RWPE2 (cell line): ENCODE measurements around the gene PDE7B.

ENCODE experiments used
- ATAC-seq: fragments of 200-7000 bp; cut with Tn5 transposase; 3 replicates; pipeline ENCODE4 v1.9.1; 2021; ENCODE audit warnings: low read depth
- DNase-seq: peaks from one replicate; pipeline ENCODE4 v3.0.0-alpha.2; 2020; ENCODE audit warnings: low spot score
- H3K27ac ChIP-seq: fragments of 450-650 bp; 2 replicates; pipeline ENCODE4 v1.5.1; 2017; ENCODE audit warnings: mild to moderate bottlenecking; ENCODE audit not compliant: poor library complexity, severe bottlenecking
- H3K27me3 ChIP-seq: fragments of 250-450 bp; sonication (Bioruptor Pico); 2 replicates; pipeline ENCODE4 v1.5.1; 2021; ENCODE audit warnings: mild to moderate bottlenecking, moderate library complexity; ENCODE audit not compliant: insufficient read depth, poor library complexity, severe bottlenecking
- H3K36me3 ChIP-seq: fragments of 250-450 bp; sonication (Bioruptor Pico); 2 replicates; pipeline ENCODE4 v1.5.1; 2020; ENCODE audit warnings: low read depth, mild to moderate bottlenecking, moderate library complexity
- H3K4me1 ChIP-seq: fragments of 250-450 bp; sonication (Bioruptor Pico); 2 replicates; pipeline ENCODE4 v1.5.1; 2021; ENCODE audit warnings: mild to moderate bottlenecking, moderate library complexity; ENCODE audit not compliant: insufficient read depth, poor library complexity, severe bottlenecking
- H3K4me3 ChIP-seq: fragments of 250-450 bp; sonication (Bioruptor Pico); 2 replicates; pipeline ENCODE4 v1.5.1; 2021; ENCODE audit warnings: mild to moderate bottlenecking, moderate library complexity; ENCODE audit not compliant: severe bottlenecking
- H3K9me3 ChIP-seq: fragments of 250-450 bp; sonication (Bioruptor Pico); 2 replicates; pipeline ENCODE4 v1.5.1; 2021; ENCODE audit warnings: mild to moderate bottlenecking, moderate library complexity; ENCODE audit not compliant: severe bottlenecking
- TF ChIP-seq, protein P1 (sequence below): fragments of 450-650 bp; IDR thresholded peaks from one replicate; pipeline ENCODE4 v1.5.1; 2017; ENCODE audit warnings: mild to moderate bottlenecking, moderate library complexity; ENCODE audit not compliant: poor library complexity, severe bottlenecking

The PDE7B gene

DNA sequence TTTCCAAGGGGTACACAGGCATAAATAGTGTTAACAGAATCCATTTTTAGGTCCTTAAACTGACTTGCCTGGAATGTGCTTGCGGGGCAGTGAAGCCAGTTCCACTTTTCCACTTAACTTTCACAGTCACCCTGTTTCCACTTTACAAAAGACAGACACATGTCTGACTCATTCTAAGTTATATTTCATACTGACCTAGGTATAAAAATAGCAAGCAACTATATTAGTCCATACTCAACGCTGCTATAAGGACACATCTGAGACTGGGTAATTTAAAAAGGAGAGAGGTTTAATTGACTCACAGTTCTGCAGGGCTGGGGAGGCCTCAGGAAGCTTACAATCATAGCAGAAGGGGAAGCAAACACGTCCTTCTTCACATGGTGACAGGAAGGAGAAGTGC lies 310.4 kb downstream of the PDE7B start:
- Histone ChIP-seq H3K27me3 (no peaks in the 10 kb centered on the region), H3K9me3 (no peaks in the 10 kb centered on the region), H3K36me3 (no peaks in the 10 kb centered on the region), H3K4me3 (no peak overlapping the region), H3K4me1 (no peaks in the 10 kb centered on the region), H3K27ac (no peak overlapping the region)
- DNase-seq, result no peak
- ATAC-seq, result no peak
- TF ChIP-seq, protein P1, sequence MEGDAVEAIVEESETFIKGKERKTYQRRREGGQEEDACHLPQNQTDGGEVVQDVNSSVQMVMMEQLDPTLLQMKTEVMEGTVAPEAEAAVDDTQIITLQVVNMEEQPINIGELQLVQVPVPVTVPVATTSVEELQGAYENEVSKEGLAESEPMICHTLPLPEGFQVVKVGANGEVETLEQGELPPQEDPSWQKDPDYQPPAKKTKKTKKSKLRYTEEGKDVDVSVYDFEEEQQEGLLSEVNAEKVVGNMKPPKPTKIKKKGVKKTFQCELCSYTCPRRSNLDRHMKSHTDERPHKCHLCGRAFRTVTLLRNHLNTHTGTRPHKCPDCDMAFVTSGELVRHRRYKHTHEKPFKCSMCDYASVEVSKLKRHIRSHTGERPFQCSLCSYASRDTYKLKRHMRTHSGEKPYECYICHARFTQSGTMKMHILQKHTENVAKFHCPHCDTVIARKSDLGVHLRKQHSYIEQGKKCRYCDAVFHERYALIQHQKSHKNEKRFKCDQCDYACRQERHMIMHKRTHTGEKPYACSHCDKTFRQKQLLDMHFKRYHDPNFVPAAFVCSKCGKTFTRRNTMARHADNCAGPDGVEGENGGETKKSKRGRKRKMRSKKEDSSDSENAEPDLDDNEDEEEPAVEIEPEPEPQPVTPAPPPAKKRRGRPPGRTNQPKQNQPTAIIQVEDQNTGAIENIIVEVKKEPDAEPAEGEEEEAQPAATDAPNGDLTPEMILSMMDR, result no peak

DNA sequence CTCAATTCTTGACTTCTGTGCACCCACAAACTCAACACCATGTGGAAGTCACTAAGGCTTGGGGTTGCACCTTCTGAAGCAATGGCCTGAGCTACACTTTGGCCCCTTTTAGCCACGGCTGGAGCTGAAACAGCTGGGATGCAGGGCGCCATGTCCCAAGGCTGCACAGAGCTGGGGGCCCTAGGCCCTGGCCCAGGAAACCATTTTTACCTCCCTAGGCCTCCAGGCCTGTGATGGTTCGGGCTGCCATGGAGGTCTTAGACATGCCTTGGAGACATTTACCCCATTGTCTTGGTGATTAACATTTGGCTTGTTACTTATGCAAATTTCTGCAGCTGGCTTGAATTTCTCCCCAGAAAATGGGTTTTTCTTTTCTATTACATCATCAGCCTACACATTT lies 311.8 kb downstream of the PDE7B start:
- H3K9me3 ChIP-seq, result no peaks in the 10 kb centered on the region
- no peak overlapping the region for H3K27ac ChIP-seq
- H3K27me3 ChIP-seq, result no peaks in the 10 kb centered on the region
- no peaks in the 10 kb centered on the region for H3K36me3 ChIP-seq
- TF ChIP-seq, protein P1, result no peak
- DNase-seq (no peak), ATAC-seq (no peak)
- no peak overlapping the region for H3K4me3 ChIP-seq
- no peaks in the 10 kb centered on the region for H3K4me1 ChIP-seq

DNA sequence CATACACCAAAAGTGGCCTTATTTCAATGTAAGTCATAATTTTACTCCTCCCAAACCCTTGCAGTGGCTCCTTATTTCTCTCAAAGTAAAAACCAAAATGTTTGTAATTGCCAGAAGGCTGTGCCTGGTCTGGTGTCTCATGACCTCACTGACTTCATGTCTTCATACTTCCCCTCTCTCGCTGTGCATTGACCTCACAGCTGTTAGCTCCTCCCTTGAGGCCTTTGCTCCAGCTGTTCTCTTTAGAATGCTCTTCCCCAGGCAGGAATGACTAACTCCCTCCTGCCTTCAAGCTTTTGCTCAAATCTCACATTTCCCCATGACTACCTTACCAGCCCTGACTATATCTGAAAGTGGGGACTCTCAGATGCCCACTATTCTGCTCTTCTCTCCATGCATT lies 315.3 kb downstream of the PDE7B start:
- H3K4me1 ChIP-seq, result no peaks in the 10 kb centered on the region
- H3K27me3 ChIP-seq, result no peaks in the 10 kb centered on the region
- H3K9me3 ChIP-seq, result no peaks in the 10 kb centered on the region
- ATAC-seq, result no peak
- no peak for DNase-seq
- H3K36me3 ChIP-seq, result no peaks in the 10 kb centered on the region
- no peak overlapping the region for H3K27ac ChIP-seq
- TF ChIP-seq, protein P1, result no peak
- H3K4me3 ChIP-seq, result no peak overlapping the region

DNA sequence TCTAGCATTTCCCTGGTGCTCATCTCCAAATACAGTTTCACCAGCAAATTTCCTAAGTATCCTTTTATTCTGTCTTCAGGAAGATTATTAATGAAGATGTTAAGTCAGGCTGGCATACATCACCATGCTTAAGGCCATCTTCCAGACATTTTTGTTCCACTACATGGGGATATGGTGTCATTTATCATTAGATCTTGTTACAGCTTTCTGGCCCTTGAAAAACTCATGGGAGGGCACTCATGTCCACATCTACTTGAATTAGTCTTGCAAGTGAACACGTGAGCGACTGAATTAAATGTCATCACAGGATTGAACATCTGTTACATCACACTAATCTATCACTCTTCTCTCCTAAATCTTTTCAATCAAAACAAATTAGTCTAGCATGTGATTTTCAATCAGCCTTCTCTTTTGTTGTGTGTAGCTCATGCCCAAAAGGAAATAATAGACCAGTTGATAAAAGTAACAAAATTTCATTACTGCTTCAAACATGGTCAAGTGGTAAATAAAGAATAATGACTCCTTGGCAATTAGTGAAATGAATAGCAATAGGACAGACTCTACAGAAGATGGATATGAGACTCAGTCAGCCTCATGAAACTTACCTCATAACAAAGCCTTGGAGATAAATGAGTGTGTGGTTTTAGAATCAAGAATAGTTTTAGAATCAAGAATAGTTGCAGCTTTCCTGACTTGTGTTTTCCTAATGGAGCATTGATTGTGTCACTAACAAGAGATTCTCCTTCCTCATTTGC lies 318.1 kb downstream of the PDE7B start:
- DNase-seq (no peak), ATAC-seq (no peak)
- H3K4me3 ChIP-seq, result no peak overlapping the region
- H3K36me3 ChIP-seq, result no peaks in the 10 kb centered on the region
- H3K27ac ChIP-seq, result no peak overlapping the region
- H3K9me3 ChIP-seq, result no peaks in the 10 kb centered on the region
- TF ChIP-seq, protein P1, result no peak
- no peaks in the 10 kb centered on the region for H3K27me3 ChIP-seq
- no peaks in the 10 kb centered on the region for H3K4me1 ChIP-seq

DNA sequence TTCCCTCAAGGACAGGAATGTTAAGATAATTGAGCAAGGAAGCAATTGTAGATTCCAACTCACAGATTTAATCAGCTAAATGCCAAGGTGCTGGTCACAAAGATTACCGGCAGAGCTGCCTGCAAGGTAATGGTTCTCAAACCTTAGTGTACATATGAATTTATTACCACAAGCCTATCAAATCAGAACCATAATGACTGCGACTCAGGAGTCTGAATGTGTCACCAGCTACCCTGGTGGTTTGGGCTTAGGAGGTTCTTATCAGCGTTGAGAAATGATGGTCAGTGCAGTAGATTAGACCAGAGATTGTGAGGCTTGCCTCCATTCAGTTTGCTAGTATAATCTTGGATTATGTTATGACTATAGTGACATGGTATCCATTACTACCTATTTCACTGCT lies 319.7 kb downstream of the PDE7B start:
- Histone ChIP-seq H3K27me3 (no peaks in the 10 kb centered on the region), H3K4me1 (no peaks in the 10 kb centered on the region), H3K4me3 (no peak overlapping the region), H3K27ac (no peak overlapping the region), H3K36me3 (no peaks in the 10 kb centered on the region), H3K9me3 (no peaks in the 10 kb centered on the region)
- TF ChIP-seq, protein P1, result no peak
- DNase-seq (no peak), ATAC-seq (no peak)
